ENCODE data around the gene BCDIN3D.

Gene BCDIN3D

DNA sequence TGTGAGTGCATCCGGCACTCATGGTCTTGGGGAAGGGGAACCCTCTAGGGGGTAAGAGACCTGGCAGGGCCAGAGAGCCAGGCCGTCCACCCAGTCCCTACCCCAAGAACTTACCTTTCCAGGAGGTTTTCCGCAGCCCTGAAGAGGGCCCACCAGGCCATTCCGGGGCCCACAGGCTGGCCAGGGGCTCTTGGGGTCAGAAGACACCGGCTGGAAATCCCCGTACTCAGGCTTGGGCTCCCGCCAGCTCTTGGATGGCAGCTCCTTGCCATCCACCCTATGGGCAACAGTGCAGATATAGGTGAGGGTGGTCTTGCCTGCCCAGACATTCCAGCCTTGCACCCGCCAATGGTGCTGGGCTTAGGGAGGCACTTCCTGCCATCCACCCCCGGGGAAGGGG is 49.3 kb downstream of the BCDIN3D start:
- no peak overlapping the region for H3K4me3 ChIP-seq (ENCODE audit: low read depth, low read length)
- ChIA-PET CTCF (interaction anchor here (1.6 kb wide), 1 partner anchor 16 kb away, joined by 5 read pairs; no protein-coding TSS in a partner anchor), POLR2A (no interaction called here)
- TF ChIP-seq, protein P1, sequence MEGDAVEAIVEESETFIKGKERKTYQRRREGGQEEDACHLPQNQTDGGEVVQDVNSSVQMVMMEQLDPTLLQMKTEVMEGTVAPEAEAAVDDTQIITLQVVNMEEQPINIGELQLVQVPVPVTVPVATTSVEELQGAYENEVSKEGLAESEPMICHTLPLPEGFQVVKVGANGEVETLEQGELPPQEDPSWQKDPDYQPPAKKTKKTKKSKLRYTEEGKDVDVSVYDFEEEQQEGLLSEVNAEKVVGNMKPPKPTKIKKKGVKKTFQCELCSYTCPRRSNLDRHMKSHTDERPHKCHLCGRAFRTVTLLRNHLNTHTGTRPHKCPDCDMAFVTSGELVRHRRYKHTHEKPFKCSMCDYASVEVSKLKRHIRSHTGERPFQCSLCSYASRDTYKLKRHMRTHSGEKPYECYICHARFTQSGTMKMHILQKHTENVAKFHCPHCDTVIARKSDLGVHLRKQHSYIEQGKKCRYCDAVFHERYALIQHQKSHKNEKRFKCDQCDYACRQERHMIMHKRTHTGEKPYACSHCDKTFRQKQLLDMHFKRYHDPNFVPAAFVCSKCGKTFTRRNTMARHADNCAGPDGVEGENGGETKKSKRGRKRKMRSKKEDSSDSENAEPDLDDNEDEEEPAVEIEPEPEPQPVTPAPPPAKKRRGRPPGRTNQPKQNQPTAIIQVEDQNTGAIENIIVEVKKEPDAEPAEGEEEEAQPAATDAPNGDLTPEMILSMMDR (IDR thresholded peaks at IDR 0.05; ENCODE audit: insufficient read depth, low read length, missing control alignments): no peak
- DNase-seq (ENCODE audit: low read depth, low spot score): no peak

DNA sequence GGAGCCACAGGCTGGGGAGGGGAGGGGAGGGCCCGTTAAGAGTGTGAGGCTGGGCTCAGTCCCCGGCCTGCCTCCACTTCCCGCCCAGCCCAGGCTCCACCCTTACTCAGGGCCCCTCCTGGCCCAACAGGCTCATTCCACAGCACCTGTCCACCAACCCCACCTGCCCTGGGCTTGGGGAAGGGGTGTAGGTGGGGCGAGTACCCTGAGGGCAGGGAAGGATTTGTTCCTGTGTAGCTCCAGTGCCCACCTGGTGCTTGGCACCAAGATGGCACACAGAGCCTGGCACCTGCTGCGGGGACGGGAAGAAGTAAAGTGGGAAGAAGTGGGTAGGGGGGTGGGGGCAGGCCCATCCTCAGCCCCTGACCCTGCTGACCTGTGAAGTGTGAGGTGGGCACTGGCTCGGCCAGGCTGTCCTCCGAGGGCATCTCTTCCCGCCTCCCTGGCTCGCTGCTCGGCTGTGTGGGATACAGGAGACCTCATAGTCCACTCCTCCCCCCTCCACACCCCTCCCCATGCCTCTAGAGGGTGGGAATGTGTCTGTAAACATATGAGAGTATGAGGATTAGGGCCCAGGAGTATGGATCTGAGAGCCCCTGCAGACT is 49.8 kb downstream of the BCDIN3D start:
- no peak overlapping the region for H3K4me3 ChIP-seq (ENCODE audit: low read depth, low read length)
- ChIA-PET POLR2A (no interaction called here), CTCF (interaction anchor here (1.6 to 1.7 kb wide), 2 partner anchors 16 kb away, joined by 5 to 7 read pairs; no protein-coding TSS in a partner anchor)
- TF ChIP-seq, protein P1 (IDR thresholded peaks at IDR 0.05; ENCODE audit: insufficient read depth, low read length, missing control alignments): no peak
- DNase-seq (ENCODE audit: low read depth, low spot score): no peak

DNA sequence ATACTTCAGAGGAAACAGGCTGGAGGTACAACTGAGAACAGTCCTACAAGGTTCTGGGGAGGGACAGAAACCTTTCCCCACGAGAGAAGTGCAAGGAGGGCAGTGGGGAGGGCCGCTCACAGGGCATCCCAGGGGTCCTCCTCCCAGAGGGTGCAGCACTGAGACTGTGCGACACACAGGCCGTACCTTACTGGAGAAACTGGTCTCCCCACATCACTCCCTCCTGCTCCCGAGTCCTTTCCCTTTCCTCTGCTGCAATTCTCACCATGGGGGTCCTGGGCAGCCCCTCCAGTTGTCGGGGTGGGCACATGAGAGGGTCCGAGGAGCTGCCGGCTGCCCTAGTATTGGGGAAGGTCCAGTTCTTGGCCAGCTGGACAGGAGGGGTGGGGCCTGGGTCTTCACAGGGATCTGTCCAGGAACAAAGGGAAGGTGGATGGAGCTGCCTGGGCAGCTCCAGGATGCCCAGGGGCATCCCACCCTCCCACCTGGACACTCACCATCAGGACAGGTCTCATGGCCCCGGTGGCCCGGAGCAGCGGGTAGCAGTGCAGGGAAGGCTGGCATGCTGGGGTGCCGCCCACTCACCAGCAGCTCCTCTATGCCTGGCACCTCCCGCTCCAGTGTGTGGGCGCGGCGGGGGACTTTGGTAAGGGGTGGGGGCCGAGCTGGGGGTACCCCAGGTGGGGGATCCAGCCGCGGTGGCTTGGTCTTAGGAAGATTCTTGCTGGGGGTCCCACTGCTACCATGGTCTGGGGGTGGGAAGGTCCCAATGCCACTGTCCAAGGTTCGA is 50.5 kb downstream of the BCDIN3D start:
- ChIA-PET CTCF (interaction anchor here (0.7 to 1.7 kb wide), 2 partner anchors 15 to 47 kb away, joined by 3 to 7 read pairs; no protein-coding TSS in a partner anchor), POLR2A (no interaction called here)
- no peak for DNase-seq (ENCODE audit: low read depth, low spot score)
- no peak overlapping the region for H3K4me3 ChIP-seq (ENCODE audit: low read depth, low read length)
- TF ChIP-seq, protein P1 (IDR thresholded peaks at IDR 0.05; ENCODE audit: insufficient read depth, low read length, missing control alignments): no peak

DNA sequence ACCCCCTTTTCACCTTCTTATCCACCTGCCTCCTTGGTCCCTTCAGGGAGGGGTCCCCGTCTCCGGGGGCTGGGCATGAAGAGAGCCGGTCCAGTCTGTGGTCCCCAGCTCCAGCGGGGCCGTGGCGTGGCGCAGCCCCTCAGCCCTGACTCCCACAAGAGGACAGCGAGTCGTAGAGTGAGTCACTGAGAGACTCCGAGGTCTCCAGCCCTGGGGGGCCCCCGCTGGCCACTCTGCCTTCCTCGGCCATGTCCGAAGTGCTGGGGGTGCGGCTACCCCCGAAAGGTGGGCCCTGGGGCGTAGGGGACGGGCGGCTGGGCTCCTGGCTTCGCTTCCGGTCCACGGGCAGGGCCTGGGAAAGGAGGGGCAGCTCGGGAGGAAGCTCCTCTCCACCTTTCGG is 51.2 kb downstream of the BCDIN3D start:
- ChIA-PET POLR2A (no interaction called here), CTCF (interaction anchor here (1.7 kb wide), 1 partner anchor 14 kb away, joined by 7 read pairs; no protein-coding TSS in a partner anchor)

DNA sequence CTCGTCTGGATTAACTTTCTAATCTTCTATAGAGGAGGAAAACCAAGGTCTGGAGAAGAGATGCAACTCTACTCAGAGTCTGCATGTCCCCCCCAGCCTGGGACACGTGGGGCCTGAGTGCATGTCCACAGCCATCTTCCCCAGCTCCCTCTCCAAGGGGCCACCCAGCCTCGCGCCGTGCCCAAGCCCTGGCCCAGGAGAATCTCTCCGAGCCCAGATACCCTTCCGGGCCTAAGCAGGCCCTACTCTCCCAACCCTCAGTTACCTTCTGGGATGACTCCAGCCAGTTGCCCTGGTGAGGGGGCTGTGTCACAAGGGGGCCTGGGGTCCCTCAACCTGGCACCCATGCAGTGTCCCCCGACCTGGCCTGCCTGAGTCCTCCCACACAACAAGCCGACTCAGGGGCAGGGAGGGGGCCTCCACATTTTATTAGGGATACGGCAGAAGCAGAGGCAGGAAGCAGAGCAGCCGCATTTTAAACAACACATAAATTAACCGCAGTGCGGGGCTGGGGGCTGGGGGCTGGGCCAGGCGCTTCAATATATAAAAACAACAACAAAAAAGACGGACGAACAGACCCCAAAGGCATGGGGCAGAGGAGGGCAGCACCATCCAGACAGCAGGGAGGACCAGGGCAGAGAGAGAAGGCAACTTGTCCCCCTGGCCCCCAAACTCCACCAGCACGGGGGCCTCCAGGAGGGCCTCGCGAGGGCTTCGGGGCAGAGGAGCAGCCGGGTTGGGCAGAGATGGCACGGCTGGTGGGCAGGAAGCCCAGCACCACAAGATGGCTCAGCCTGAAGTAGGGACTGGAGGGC is 52.0 kb downstream of the BCDIN3D start:
- POLR2A ChIA-PET: no interaction called here

More for the DNA sequence above, 51.2 kb downstream of the BCDIN3D start:
- TF ChIP-seq, protein P1 (IDR thresholded peaks at IDR 0.05; ENCODE audit: insufficient read depth, low read length, missing control alignments): no peak
- no peak overlapping the region for H3K4me3 ChIP-seq (ENCODE audit: low read depth, low read length)
- DNase-seq (ENCODE audit: low read depth, low spot score): no peak

More for the DNA sequence above, 52.0 kb downstream of the BCDIN3D start:
- no peak for DNase-seq (ENCODE audit: low read depth, low spot score)
- TF ChIP-seq, protein P1 (IDR thresholded peaks at IDR 0.05; ENCODE audit: insufficient read depth, low read length, missing control alignments): no peak
- CTCF ChIA-PET: interaction anchor here (0.8 to 1.1 kb wide), 2 partner anchors 13 to 77 kb away, joined by 3 read pairs; no protein-coding TSS in a partner anchor
- no peak overlapping the region for H3K4me3 ChIP-seq (ENCODE audit: low read depth, low read length)

Measured in AG04449 (cell line).